Measurements from ENCODE around the gene TOP3A. TPM values are rescaled to one million over a fixed set of nuclear protein-coding genes. Genes with fewer than 3 reads are reported as not detected.

Gene TOP3A
- total RNA-seq, 1 experiment from 2014 or later = 48.8 TPM

GRCh38 chr17:18326039-18326438 is 11.2 kb upstream of the TOP3A start:
- H4K20me1 ChIP-seq (ENCODE audit: insufficient read depth) = no peaks in the 10 kb centered on the region
- ATAC-seq = no peak
- no peak overlapping the region for H3K9ac ChIP-seq (ENCODE audit: low read length)
- no peaks in the 10 kb centered on the region for H3K9me2 ChIP-seq (ENCODE audit: insufficient read depth)
- no peaks in the 10 kb centered on the region for H3K9me3 ChIP-seq (ENCODE audit: control insufficient read depth in 1 of 2, insufficient read depth in 1 of 2, low read depth in 1 of 2, low read length in 2 of 2)
- ChIA-PET RAD21 (ENCODE audit: low non-redundant PET in 1 of 2, low total read pairs in 2 of 2, uncharacterized antibody in 2 of 2, unreplicated experiment in 2 of 2) (no interaction called here), POLR2A (no interaction called here), CTCF (no interaction called here)
- H2AFZ ChIP-seq (ENCODE audit: low read depth, low read length, poor library complexity, severe bottlenecking) = no peak overlapping the region
- no TSS peak for BruUV-seq (replicated peaks)
- no peaks in the 10 kb centered on the region for H3K4me1 ChIP-seq (ENCODE audit: control insufficient read depth in 1 of 2, insufficient read depth in 2 of 2, low read length in 2 of 2)
- no peaks in the 10 kb centered on the region for H3K79me2 ChIP-seq (ENCODE audit: insufficient read depth, low read length)
- H3K27ac ChIP-seq (ENCODE audit: low read depth, low read length) = no peak overlapping the region
- no peak overlapping the region for H3K4me3 ChIP-seq (replicated peaks in 1 of 2; ENCODE audit: low read depth in 1 of 2, low read length in 2 of 2)
- H3K27me3 ChIP-seq (ENCODE audit: insufficient read depth, low read length) = no peaks in the 10 kb centered on the region
- TF ChIP-seq JUND (IDR thresholded peaks at IDR 0.05) (no peak), CTCF (IDR thresholded peaks at IDR 0.05 in 2 of 3, conservative IDR thresholded peaks at IDR 0.05 in 1 of 3; ENCODE audit: borderline replicate concordance in 1 of 3, insufficient read depth in 1 of 3, low read depth in 2 of 3, low read length in 2 of 3) (no peak)
- H3K36me3 ChIP-seq (ENCODE audit: control insufficient read depth in 1 of 2, insufficient read depth in 2 of 2, low read length in 2 of 2) = peaks cover 8 to 16% of the 10 kb centered on the region in 2 experiments; a peak in 3 of 4 replicates
- no peak overlapping the region for H3K4me2 ChIP-seq (ENCODE audit: low read length)
- DNase-seq (ENCODE audit: low read depth, low spot score) = no peak
- intact Hi-C loops (cut with micrococcal nuclease) = no loop called here

- Histone ChIP-seq H3K27ac (ENCODE audit: low read depth, low read length) (no peak overlapping the region), H3K79me2 (ENCODE audit: insufficient read depth, low read length) (no peaks in the 10 kb centered on the region), H2AFZ (ENCODE audit: low read depth, low read length, poor library complexity, severe bottlenecking) (no peak overlapping the region), H3K9me2 (ENCODE audit: insufficient read depth) (no peaks in the 10 kb centered on the region), H3K4me3 (replicated peaks in 1 of 2; ENCODE audit: low read depth in 1 of 2, low read length in 2 of 2) (no peak overlapping the region), H3K4me2 (ENCODE audit: low read length) (no peak overlapping the region), H3K9ac (ENCODE audit: low read length) (no peak overlapping the region), H4K20me1 (ENCODE audit: insufficient read depth) (no peaks in the 10 kb centered on the region), H3K27me3 (ENCODE audit: insufficient read depth, low read length) (no peaks in the 10 kb centered on the region), H3K4me1 (ENCODE audit: control insufficient read depth in 1 of 2, insufficient read depth in 2 of 2, low read length in 2 of 2) (no peaks in the 10 kb centered on the region), H3K9me3 (ENCODE audit: control insufficient read depth in 1 of 2, insufficient read depth in 1 of 2, low read depth in 1 of 2, low read length in 2 of 2) (no peaks in the 10 kb centered on the region), H3K36me3 (ENCODE audit: control insufficient read depth in 1 of 2, insufficient read depth in 2 of 2, low read length in 2 of 2) (peaks cover 8 to 13% of the 10 kb centered on the region in 2 experiments; a peak in 3 of 4 replicates)
- TF ChIP-seq ATF3 (IDR thresholded peaks at IDR 0.05) (no peak), POLR2AphosphoS5 (IDR thresholded peaks at IDR 0.05; ENCODE audit: low read depth, low read length) (no peak), ZFX (IDR thresholded peaks at IDR 0.05) (no peak), CBX3 (IDR thresholded peaks at IDR 0.05; ENCODE audit: low read depth) (no peak), ZNF274 (IDR thresholded peaks at IDR 0.05; ENCODE audit: low read depth, low read length) (no peak), SRF (IDR thresholded peaks at IDR 0.05; ENCODE audit: low read depth) (no peak), SP1 (IDR thresholded peaks at IDR 0.05; ENCODE audit: low read depth) (no peak), CEBPB (IDR thresholded peaks at IDR 0.05; ENCODE audit: low read depth) (no peak), EGR1 (IDR thresholded peaks at IDR 0.05; ENCODE audit: low read depth) (no peak), EZH2 (IDR thresholded peaks at IDR 0.05) (no peak)
- BruUV-seq (replicated peaks) = no TSS peak
- ATAC-seq (no peak), DNase-seq (ENCODE audit: low read depth, low spot score) (no peak)
- intact Hi-C loops (cut with micrococcal nuclease) = no loop called here
- ChIA-PET RAD21 (ENCODE audit: low non-redundant PET in 1 of 2, low total read pairs in 2 of 2, uncharacterized antibody in 2 of 2, unreplicated experiment in 2 of 2) (no interaction called here), POLR2A (no interaction called here), CTCF (interaction anchor here (0.8 to 1.2 kb wide), 2 partner anchors 76 to 107 kb away, joined by 3 to 5 read pairs; no protein-coding TSS in a partner anchor)
Measured at GRCh38 chr17:18324140-18325050, 9.6 kb upstream of the TOP3A start.
